Measurements from ENCODE around the gene MAD2L1BP. TPM values are rescaled to one million over a fixed set of nuclear protein-coding genes. Genes with fewer than 3 reads are reported as not detected.

MAD2L1BP gene
- polyA plus RNA-seq, 1 of the 3 experiments (the other 2 are of a cell fraction): 30.9 TPM

- no peaks in the 10 kb centered on the region; a peak in 1 of 4 replicates for H3K4me1 ChIP-seq (ENCODE audit: control insufficient read depth in 1 of 2, insufficient read depth in 2 of 2, low read depth in 1 of 2, low read length in 1 of 2)
- no peak for DNase-seq
- no peak overlapping the region for H3K9ac ChIP-seq
- no peak overlapping the region for H3K27ac ChIP-seq (ENCODE audit: low read depth in 2 of 2, low read length in 1 of 2)
- 0 out of 2 replicates have a peak, but pooled peaks cover 5% of the 10 kb centered on the region for H3K79me2 ChIP-seq (ENCODE audit: insufficient read depth)
- no peaks in the 10 kb centered on the region for H3K27me3 ChIP-seq (ENCODE audit: insufficient read depth)
- no peaks in the 10 kb centered on the region for H3K9me2 ChIP-seq
- H2AFZ ChIP-seq (ENCODE audit: low read depth): no peak overlapping the region
- no peak overlapping the region for H3K4me3 ChIP-seq (ENCODE audit: low read depth in 2 of 2, low read length in 1 of 2)
- H4K20me1 ChIP-seq (ENCODE audit: insufficient read depth): no peaks in the 10 kb centered on the region
- H3K4me2 ChIP-seq: no peak overlapping the region
- ChIA-PET CTCF (interaction anchor here (1.2 to 3.4 kb wide), 3 partner anchors 16 to 465 kb away, joined by 4 to 13 read pairs (median 12); no protein-coding TSS in a partner anchor), POLR2A (interaction anchor here (0.8 to 1.5 kb wide), 2 partner anchors 13 to 15 kb away, joined by 5 to 6 read pairs; partner anchors contain the start of gene GTPBP2)
- TF ChIP-seq FOSL2 (IDR thresholded peaks at IDR 0.05; ENCODE audit: borderline replicate concordance, low read depth) (no peak), EP300 (IDR thresholded peaks at IDR 0.05; ENCODE audit: borderline replicate concordance in 1 of 2, low read depth in 1 of 2, low read length in 1 of 2) (no peak), SMC3 (IDR thresholded peaks at IDR 0.05; ENCODE audit: low read depth, low read length) (no peak), GATA2 (CRISPR knock-in tag; IDR thresholded peaks at IDR 0.05) (no peak), FOXJ3 (CRISPR knock-in tag; IDR thresholded peaks at IDR 0.05) (no peak), CTCF (IDR thresholded peaks at IDR 0.05) (no peak), MXI1 (IDR thresholded peaks at IDR 0.05; ENCODE audit: low read depth, low read length) (no peak), GABPA (IDR thresholded peaks at IDR 0.05; ENCODE audit: low read depth) (no peak), USF1 (IDR thresholded peaks at IDR 0.05; ENCODE audit: borderline replicate concordance, low read depth) (no peak), NRF1 (IDR thresholded peaks at IDR 0.05; ENCODE audit: low read depth, low read length) (no peak), TEAD4 (IDR thresholded peaks at IDR 0.05; ENCODE audit: borderline replicate concordance, insufficient read depth) (no peak), JUND (IDR thresholded peaks at IDR 0.05) (no peak), RCOR1 (IDR thresholded peaks at IDR 0.05; ENCODE audit: low read length) (no peak), ZBTB33 (IDR thresholded peaks at IDR 0.05; ENCODE audit: borderline replicate concordance, low read depth) (no peak), YY1 (IDR thresholded peaks at IDR 0.05; ENCODE audit: low read depth) (no peak), ELF1 (IDR thresholded peaks at IDR 0.05) (no peak), RFX5 (IDR thresholded peaks at IDR 0.05; ENCODE audit: low read length) (no peak)
- WGBS (ENCODE audit: low lambda C conversion rate): 83% methylated on average over 3 of the region's 3 CpGs
- H3K36me3 ChIP-seq (replicated peaks in 1 of 2; ENCODE audit: control insufficient read depth in 1 of 2, insufficient read depth in 2 of 2, low read length in 1 of 2): peaks cover 32 to 61% of the 10 kb centered on the region in 2 experiments
- H3K9me3 ChIP-seq: no peaks in the 10 kb centered on the region
- peaks cover 22% of the 10 kb centered on the region for H3F3A ChIP-seq (replicated peaks; ENCODE audit: insufficient read depth)
Measured at GRCh38 chr6:43614396-43614730, 21.3 kb upstream of the MAD2L1BP start.

Data from SK-N-SH (cell line).